ENCODE results near the gene DCN.
A peak's percentile ranks its signal among the peaks of the same experiment; 100 is the strongest.

The DCN gene

GRCh38 chr12:91109581-91110310 is 72.9 kb downstream of the DCN start:
- CTCF ChIA-PET, result interaction anchor here (0.6 to 3.9 kb wide), 8 partner anchors 9 to 217 kb away, joined by 3 to 41 read pairs (median 6); no protein-coding TSS in a partner anchor
- Mint-ChIP-seq H3K9me3 (no peaks in the 10 kb centered on the region), H3K36me3 (no peaks in the 10 kb centered on the region), H3K4me1 (no peaks in the 10 kb centered on the region), H3K4me3 (no peak overlapping the region), H3K27me3 (no peaks in the 10 kb centered on the region), H3K27ac (no peak overlapping the region)
- DNase-seq, result no peak

GRCh38 chr12:91109148-91109564 is 73.5 kb downstream of the DCN start:
- Mint-ChIP-seq H3K4me1 (no peaks in the 10 kb centered on the region), H3K4me3 (no peak overlapping the region), H3K27ac (no peak overlapping the region), H3K27me3 (no peaks in the 10 kb centered on the region), H3K36me3 (no peaks in the 10 kb centered on the region), H3K9me3 (no peaks in the 10 kb centered on the region)
- CTCF ChIA-PET, result interaction anchor here (0.6 to 3.9 kb wide), 17 partner anchors 8 to 1340 kb away, joined by 3 to 41 read pairs (median 5); no protein-coding TSS in a partner anchor
- DNase-seq, result peak; percentile 67

DNA sequence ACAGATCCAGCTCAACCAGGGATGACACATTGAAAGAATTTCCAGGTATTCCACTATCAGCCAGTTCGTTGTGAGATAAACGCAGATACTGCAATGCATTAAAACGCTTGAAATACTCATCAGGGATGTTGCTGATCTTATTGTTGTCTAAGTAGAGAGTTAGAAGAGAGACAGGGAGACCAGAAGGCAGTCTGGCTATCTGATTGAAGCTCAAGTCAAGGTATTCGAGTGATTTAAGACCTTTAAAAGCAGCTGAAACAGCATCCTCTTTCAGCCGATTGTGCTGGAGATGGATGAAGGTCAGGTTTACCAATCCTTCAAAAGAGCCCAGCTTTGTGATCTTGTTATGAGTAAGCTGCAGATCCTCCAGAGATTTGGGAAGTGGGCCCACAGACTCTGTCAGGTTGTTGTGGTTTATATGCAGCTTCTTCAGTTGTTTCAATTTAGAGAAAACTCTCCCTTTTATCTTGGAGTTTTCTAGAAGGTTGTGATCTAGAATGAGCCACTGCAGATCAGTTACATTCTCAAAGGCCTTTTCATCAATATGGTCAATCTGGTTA is 74.3 kb downstream of the DCN start:
- CTCF ChIA-PET, result interaction anchor here (0.6 to 3.9 kb wide), 18 partner anchors 7 to 219 kb away, joined by 3 to 41 read pairs (median 5); no protein-coding TSS in a partner anchor
- Mint-ChIP-seq H3K4me3 (no peak overlapping the region), H3K36me3 (no peaks in the 10 kb centered on the region), H3K9me3 (no peaks in the 10 kb centered on the region), H3K27me3 (no peaks in the 10 kb centered on the region), H3K27ac (no peak overlapping the region), H3K4me1 (no peaks in the 10 kb centered on the region)
- DNase-seq, result no peak

DNA sequence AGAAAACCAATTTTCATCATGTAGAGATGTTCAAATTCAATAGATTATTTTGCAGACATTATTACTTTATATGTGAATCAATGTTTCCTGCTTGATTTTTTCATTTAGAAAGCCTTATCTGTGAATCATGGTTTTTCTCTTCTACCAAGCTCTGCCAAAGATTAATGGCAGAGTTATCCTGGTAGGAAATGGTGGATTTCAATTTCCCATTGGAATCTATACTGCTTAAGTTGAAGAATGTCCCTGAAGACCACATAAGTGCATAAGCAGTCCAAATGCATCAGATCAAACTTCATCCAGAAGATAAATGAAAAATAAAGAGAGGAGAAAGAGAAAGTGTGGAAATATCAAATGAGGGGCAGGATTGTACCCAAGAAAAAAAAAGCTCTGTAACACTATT is 76.3 kb downstream of the DCN start:
- no peaks in the 10 kb centered on the region for H3K36me3 Mint-ChIP-seq
- DNase-seq, result no peak
- CTCF ChIA-PET, result no interaction called here
- H3K27ac Mint-ChIP-seq, result no peak overlapping the region
- no peak overlapping the region for H3K4me3 Mint-ChIP-seq
- H3K4me1 Mint-ChIP-seq, result no peaks in the 10 kb centered on the region
- H3K9me3 Mint-ChIP-seq, result no peaks in the 10 kb centered on the region
- no peaks in the 10 kb centered on the region for H3K27me3 Mint-ChIP-seq

DNA sequence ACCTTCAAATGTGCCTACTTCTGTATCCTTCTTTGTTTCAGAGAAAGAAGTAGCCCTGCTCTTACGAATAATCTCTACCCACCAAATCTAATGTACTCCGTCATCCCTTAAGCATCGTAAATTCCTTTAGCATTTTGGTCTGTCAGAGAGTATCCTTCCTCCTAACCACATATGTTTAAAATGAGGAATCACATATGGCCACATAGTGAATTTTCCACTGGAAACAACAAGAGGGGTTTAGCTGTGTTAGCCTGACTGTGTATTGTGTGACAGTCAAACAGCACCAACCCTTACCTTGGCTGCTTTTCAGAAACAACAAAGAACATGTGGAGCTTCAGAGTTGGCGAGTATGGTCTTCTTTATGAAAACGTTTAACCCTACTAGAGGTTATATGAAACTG is 76.8 kb downstream of the DCN start:
- Mint-ChIP-seq H3K27ac (no peak overlapping the region), H3K4me1 (no peaks in the 10 kb centered on the region), H3K27me3 (no peaks in the 10 kb centered on the region), H3K36me3 (no peaks in the 10 kb centered on the region), H3K4me3 (no peak overlapping the region), H3K9me3 (no peaks in the 10 kb centered on the region)
- no peak for DNase-seq
- CTCF ChIA-PET, result no interaction called here

GRCh38 chr12:91104812-91105466 is 77.7 kb downstream of the DCN start:
- no peaks in the 10 kb centered on the region for H3K27me3 Mint-ChIP-seq
- H3K27ac Mint-ChIP-seq, result no peak overlapping the region
- no peak for DNase-seq
- H3K9me3 Mint-ChIP-seq, result no peaks in the 10 kb centered on the region
- no peaks in the 10 kb centered on the region for H3K36me3 Mint-ChIP-seq
- CTCF ChIA-PET, result no interaction called here
- H3K4me1 Mint-ChIP-seq, result no peaks in the 10 kb centered on the region
- no peak overlapping the region for H3K4me3 Mint-ChIP-seq

DNA sequence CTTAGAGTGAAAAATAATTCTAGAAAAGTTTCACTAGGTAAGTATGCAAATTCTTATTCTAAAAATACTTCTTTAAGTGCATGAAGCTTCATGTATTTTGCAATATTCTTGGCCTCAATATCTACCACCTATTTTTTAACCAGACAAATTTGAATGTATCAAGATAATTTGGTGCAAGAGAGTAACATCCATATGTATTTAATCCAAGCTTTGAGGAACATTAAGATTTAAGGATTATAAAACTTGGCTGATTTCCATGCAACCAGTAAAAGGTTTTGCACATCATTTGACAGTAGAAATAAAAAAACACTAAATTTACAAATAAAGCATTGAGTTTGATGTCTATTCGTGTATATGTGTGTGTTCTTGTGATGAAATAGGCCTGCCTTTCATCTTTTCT is 79.0 kb downstream of the DCN start:
- CTCF ChIA-PET, result no interaction called here
- Mint-ChIP-seq H3K9me3 (no peaks in the 10 kb centered on the region), H3K36me3 (no peaks in the 10 kb centered on the region), H3K27me3 (no peaks in the 10 kb centered on the region), H3K4me1 (no peaks in the 10 kb centered on the region), H3K27ac (no peak overlapping the region), H3K4me3 (no peak overlapping the region)
- no peak for DNase-seq

DNA sequence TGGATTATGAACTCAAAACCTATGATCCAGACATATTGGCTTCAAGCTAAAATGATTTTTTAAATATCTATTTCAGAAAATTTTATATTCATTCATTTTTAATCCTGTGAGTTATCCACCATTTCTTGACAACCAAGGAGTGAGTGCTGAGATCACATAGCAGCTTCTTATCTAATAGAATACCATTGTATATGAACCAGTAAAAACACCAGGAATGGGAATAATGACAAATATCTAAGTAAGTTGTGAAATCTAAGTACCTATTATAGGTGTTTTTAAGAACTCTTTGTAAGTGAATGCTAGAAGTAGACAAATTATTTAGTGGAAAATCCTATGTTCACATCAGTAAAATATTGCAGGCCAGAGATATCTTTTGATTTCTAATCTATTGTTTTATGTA is 79.5 kb downstream of the DCN start:
- no peaks in the 10 kb centered on the region for H3K4me1 Mint-ChIP-seq
- no peak overlapping the region for H3K27ac Mint-ChIP-seq
- H3K9me3 Mint-ChIP-seq, result no peaks in the 10 kb centered on the region
- no peaks in the 10 kb centered on the region for H3K27me3 Mint-ChIP-seq
- H3K4me3 Mint-ChIP-seq, result no peak overlapping the region
- CTCF ChIA-PET, result no interaction called here
- no peak for DNase-seq
- H3K36me3 Mint-ChIP-seq, result no peaks in the 10 kb centered on the region

DNA sequence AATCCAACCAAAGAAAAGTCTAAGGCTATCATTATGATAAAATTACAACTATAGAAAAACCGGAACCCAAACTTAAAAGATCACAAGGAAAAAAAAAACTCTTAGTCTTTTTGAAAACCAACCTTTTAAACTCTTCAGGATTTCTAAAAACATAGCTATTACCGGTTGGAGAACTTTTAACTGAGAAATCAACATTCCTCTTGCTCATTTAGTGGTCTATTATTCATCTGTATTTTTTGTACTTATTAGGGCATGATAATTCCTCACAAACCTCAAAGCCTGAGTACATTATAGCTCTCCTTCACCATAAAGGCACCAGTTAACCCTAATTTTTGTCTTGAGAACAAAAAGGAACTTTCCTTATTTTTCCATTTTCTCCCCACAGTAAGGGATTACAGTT is 81.7 kb downstream of the DCN start:
- Mint-ChIP-seq H3K36me3 (no peaks in the 10 kb centered on the region), H3K9me3 (no peaks in the 10 kb centered on the region), H3K4me1 (no peaks in the 10 kb centered on the region), H3K27me3 (no peaks in the 10 kb centered on the region), H3K27ac (no peak overlapping the region), H3K4me3 (no peak overlapping the region)
- DNase-seq, result no peak
- CTCF ChIA-PET, result interaction anchor here (1.0 kb wide), 1 partner anchor 8 kb away, joined by 4 read pairs; no protein-coding TSS in a partner anchor

DNA sequence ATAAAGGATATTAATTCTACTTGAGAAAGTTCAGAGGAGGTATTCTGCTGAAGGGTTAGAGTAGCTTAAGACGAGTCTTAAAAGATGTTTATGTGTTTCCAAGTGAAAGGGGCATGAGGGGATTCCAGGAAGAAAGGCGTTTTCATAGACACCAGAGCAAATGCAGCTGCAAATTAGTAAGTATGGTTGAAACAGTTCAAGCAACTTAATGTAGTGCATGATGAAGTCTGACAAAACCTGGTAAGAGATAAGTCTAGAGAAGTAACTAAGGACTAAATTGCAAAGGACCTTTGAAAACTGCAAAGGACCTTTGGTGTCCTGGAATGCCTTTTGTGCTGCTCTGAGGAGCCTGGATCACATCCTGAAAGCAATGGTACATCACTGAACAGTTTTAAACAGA is 82.8 kb downstream of the DCN start:
- H3K36me3 Mint-ChIP-seq, result no peaks in the 10 kb centered on the region

DNA sequence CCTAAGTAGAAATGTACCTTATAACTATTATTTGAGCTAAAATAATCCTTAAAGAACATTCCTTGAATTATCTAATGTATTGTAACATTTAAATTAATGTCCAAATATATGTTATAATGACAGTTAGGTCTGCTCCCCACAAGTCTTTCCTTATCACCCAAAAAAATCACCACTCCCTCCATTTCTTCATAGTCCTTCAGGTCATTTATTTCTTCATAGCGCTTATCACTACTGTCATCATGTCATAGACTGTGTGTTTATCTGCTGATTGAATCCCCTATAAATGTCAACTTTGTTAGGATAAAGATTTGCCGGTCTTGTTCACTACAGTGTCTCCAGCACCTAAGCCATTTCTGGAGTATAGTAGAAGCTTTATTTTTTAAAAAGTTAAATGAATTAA is 83.3 kb downstream of the DCN start:
- Mint-ChIP-seq H3K36me3 (no peaks in the 10 kb centered on the region), H3K27ac (no peak overlapping the region), H3K4me3 (no peak overlapping the region), H3K4me1 (no peaks in the 10 kb centered on the region), H3K27me3 (no peaks in the 10 kb centered on the region), H3K9me3 (no peaks in the 10 kb centered on the region)
- CTCF ChIA-PET, result interaction anchor here (0.6 to 1.6 kb wide), 2 partner anchors 9 to 18 kb away, joined by 3 to 4 read pairs; no protein-coding TSS in a partner anchor
- DNase-seq, result no peak

More for the DNA sequence above, 82.8 kb downstream of the DCN start:
- Mint-ChIP-seq H3K27me3 (no peaks in the 10 kb centered on the region), H3K9me3 (no peaks in the 10 kb centered on the region), H3K4me1 (no peaks in the 10 kb centered on the region), H3K4me3 (no peak overlapping the region), H3K27ac (no peak overlapping the region)
- no peak for DNase-seq
- CTCF ChIA-PET, result interaction anchor here (1.6 kb wide), 1 partner anchor 9 kb away, joined by 4 read pairs; no protein-coding TSS in a partner anchor

GRCh38 chr12:91098941-91099340 is 83.7 kb downstream of the DCN start:
- no peaks in the 10 kb centered on the region for H3K9me3 Mint-ChIP-seq
- CTCF ChIA-PET, result interaction anchor here (0.6 to 1.6 kb wide), 2 partner anchors 10 to 18 kb away, joined by 3 to 4 read pairs; no protein-coding TSS in a partner anchor
- no peak for DNase-seq
- H3K27ac Mint-ChIP-seq, result no peak overlapping the region
- H3K4me1 Mint-ChIP-seq, result no peaks in the 10 kb centered on the region
- H3K4me3 Mint-ChIP-seq, result no peak overlapping the region
- H3K27me3 Mint-ChIP-seq, result no peaks in the 10 kb centered on the region
- no peaks in the 10 kb centered on the region for H3K36me3 Mint-ChIP-seq

DNA sequence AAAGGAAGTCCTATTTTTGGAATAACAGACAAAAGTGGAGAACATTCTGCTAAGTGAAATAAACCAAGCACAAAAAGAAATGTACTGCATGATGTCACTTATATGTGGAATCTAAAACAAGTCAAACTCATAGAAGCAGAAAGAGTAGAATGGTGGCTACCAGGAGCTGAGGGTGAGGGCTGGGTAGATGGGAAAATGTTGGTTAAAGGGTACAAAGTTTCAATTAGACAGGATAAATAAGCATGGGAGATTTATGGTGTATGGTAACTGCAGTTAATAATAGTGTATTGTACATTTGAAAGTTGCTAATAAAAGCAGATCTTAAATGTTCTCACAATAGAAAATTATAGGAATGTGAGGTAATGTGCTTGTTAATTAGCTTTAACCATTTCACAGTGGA is 84.2 kb downstream of the DCN start:
- no peaks in the 10 kb centered on the region for H3K9me3 Mint-ChIP-seq
- no peaks in the 10 kb centered on the region for H3K36me3 Mint-ChIP-seq
- no peak for DNase-seq
- CTCF ChIA-PET, result interaction anchor here (1.6 kb wide), 1 partner anchor 10 kb away, joined by 4 read pairs; no protein-coding TSS in a partner anchor
- H3K4me1 Mint-ChIP-seq, result no peaks in the 10 kb centered on the region
- H3K27ac Mint-ChIP-seq, result no peak overlapping the region
- H3K27me3 Mint-ChIP-seq, result no peaks in the 10 kb centered on the region
- no peak overlapping the region for H3K4me3 Mint-ChIP-seq

DNA sequence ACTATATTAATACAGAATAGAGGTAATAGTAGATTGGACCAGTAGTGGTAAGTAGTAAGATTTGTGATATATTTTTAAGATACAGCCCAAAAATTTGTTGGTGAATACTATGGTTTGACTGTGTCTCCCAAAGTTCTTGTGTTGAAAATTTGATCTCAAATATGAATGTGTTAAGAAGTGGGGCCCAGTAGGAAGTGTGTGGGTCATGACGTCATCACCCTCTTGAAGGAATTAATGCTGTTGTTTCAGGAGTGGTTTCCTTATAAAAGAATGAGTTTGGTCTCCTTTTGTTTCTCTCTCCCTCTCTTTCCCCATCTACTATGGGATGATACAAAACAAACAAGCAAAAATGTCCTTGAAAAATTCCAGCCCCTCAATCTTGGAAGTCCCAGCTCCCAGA is 87.7 kb downstream of the DCN start:
- CTCF ChIA-PET, result interaction anchor here (1.2 kb wide), 1 partner anchor 14 kb away, joined by 4 read pairs; no protein-coding TSS in a partner anchor
- Mint-ChIP-seq H3K4me3 (no peak overlapping the region), H3K27me3 (no peaks in the 10 kb centered on the region), H3K36me3 (no peaks in the 10 kb centered on the region), H3K27ac (no peak overlapping the region), H3K4me1 (no peaks in the 10 kb centered on the region), H3K9me3 (peaks cover 10% of the 10 kb centered on the region)
- no peak for DNase-seq
